ENCODE results near the gene DNPH1. TPM values are rescaled to one million over a fixed set of nuclear protein-coding genes. Genes with fewer than 3 reads are reported as not detected.

Gene DNPH1
- total RNA-seq, 1 donor from 2014 or later = 3.5 TPM

DNA sequence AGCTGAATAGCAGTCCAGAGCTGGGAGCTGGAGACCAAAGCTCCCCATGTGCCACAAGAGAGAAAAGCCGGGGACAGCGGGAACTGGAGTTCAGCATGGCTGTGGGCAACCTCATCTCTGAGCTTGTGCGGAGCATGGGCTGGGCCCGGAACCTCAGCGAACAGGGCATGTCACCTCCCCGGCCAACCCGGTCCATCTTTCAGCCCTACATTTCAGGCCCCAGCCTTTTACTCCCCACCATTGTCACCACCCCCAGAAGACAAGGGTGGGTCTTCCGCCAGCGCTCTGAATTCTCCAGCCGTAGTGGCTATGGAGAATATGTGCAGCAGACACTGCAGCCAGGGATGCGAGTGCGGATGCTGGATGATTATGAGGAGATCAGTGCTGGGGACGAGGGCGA is 43.3 kb downstream of the DNPH1 start:
- no peak overlapping the region for H3K27ac Mint-ChIP-seq (ENCODE audit: unreplicated experiment)
- peaks cover 13% of the 10 kb centered on the region for H3K4me1 Mint-ChIP-seq (ENCODE audit: low read depth, unreplicated experiment)

DNA sequence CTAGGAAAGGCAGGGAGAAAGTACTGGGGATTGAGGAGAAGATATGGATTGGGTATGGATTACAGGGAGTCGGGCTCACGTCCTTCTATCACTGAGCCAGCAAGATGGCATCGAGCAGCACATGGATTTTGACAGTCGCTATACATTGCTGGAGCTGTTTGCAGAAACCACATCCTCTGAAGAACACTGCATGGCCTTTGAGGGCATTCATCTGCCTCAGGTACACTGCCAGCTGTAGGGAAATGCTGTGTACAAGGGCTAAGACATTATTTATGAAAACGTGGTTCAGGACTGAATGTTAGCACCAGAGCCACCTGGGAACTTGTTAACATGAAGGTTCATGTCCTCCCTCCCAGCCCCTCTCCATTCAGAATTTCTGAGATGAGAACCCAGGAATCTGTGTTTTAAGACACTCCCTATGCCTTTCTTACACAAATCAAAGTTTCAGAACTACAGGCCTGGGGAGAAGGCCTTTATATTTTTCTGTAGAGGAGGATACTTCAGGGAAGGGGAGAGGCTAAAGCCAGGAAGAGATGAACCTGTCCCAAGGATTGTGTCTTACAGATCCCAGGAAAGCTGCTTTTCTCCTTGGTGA is 43.8 kb downstream of the DNPH1 start:
- peaks cover 2% of the 10 kb centered on the region for H3K9me3 Mint-ChIP-seq (ENCODE audit: unreplicated experiment)
- no peak overlapping the region for H3K4me3 Mint-ChIP-seq (ENCODE audit: unreplicated experiment)
- H3K27me3 Mint-ChIP-seq (ENCODE audit: unreplicated experiment) = peaks cover 12% of the 10 kb centered on the region
- peaks cover 11% of the 10 kb centered on the region for H3K36me3 Mint-ChIP-seq (ENCODE audit: unreplicated experiment)
- TF ChIP-seq, protein P1, sequence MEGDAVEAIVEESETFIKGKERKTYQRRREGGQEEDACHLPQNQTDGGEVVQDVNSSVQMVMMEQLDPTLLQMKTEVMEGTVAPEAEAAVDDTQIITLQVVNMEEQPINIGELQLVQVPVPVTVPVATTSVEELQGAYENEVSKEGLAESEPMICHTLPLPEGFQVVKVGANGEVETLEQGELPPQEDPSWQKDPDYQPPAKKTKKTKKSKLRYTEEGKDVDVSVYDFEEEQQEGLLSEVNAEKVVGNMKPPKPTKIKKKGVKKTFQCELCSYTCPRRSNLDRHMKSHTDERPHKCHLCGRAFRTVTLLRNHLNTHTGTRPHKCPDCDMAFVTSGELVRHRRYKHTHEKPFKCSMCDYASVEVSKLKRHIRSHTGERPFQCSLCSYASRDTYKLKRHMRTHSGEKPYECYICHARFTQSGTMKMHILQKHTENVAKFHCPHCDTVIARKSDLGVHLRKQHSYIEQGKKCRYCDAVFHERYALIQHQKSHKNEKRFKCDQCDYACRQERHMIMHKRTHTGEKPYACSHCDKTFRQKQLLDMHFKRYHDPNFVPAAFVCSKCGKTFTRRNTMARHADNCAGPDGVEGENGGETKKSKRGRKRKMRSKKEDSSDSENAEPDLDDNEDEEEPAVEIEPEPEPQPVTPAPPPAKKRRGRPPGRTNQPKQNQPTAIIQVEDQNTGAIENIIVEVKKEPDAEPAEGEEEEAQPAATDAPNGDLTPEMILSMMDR (IDR thresholded peaks at IDR 0.05; ENCODE audit: partially characterized antibody, unreplicated experiment) = no peak
- peaks cover 13% of the 10 kb centered on the region for H3K4me1 Mint-ChIP-seq (ENCODE audit: low read depth, unreplicated experiment)
- DNase-seq = no peak
- H3K27ac Mint-ChIP-seq (ENCODE audit: unreplicated experiment) = no peak overlapping the region

More for the DNA sequence above, 43.3 kb downstream of the DNPH1 start:
- Mint-ChIP-seq H3K9me3 (ENCODE audit: unreplicated experiment) (peaks cover 2% of the 10 kb centered on the region), H3K27me3 (ENCODE audit: unreplicated experiment) (peaks cover 11% of the 10 kb centered on the region), H3K4me3 (ENCODE audit: unreplicated experiment) (no peak overlapping the region), H3K36me3 (ENCODE audit: unreplicated experiment) (peaks cover 11% of the 10 kb centered on the region)
- TF ChIP-seq, protein P1 (IDR thresholded peaks at IDR 0.05; ENCODE audit: partially characterized antibody, unreplicated experiment) = no peak
- DNase-seq = no peak

DNA sequence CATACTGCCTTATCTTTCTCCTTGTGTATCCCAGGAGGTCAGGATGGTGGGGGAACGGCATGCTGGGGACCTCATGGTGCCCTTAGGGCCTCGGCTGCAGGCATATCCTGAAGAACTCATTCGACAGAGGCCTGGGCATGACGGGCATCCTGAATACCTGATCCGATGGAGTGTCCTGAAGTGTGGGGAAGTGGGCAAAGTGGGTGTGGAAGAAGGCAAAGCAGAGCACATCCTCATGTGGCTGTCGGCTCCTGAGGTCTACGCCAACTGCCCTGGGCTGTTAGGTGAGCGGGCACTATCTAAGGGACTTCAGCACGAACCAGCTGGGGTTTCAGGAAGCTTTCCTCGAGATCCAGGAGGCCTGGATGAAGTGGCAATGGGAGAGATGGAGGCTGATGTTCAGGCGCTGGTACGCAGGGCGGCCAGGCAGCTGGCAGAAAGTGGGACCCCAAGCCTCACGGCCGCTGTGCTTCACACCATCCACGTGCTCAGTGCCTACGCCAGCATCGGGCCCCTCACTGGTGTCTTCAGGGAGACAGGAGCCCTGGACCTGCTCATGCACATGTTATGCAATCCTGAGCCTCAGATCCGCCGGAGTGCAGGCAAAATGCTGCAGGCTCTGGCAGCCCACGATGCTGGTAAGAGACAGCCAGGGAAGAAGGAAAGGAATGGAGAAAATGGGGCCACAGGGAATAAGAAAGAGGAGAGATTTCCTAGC is 44.9 kb downstream of the DNPH1 start:
- Mint-ChIP-seq H3K4me3 (ENCODE audit: unreplicated experiment) (no peak overlapping the region), H3K4me1 (ENCODE audit: low read depth, unreplicated experiment) (peaks cover 13% of the 10 kb centered on the region), H3K9me3 (ENCODE audit: unreplicated experiment) (peaks cover 2% of the 10 kb centered on the region), H3K36me3 (ENCODE audit: unreplicated experiment) (peaks cover 11% of the 10 kb centered on the region), H3K27me3 (ENCODE audit: unreplicated experiment) (peaks cover 12% of the 10 kb centered on the region), H3K27ac (ENCODE audit: unreplicated experiment) (peak overlapping the region; percentile 11)
- no peak for DNase-seq
- TF ChIP-seq, protein P1 (IDR thresholded peaks at IDR 0.05; ENCODE audit: partially characterized antibody, unreplicated experiment) = no peak

DNA sequence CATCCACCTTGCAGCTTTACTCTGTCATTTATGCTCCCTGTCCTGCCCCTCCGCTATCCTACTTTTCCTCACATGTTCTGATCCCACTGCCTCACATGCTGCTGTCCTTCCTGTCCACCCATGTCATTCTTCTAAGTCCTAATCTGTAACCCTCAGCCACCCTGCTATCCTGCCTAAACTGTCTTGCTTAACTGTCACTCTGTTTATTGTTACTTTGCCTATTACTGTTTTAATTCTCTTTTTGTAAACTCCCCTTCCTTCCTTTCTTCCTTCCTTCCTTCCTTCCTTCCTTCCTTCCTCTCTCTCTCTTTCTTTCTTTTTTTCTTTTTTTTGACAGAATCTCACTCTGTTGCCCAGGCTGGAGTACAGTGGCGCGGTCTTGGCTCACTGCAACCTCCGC is 45.8 kb downstream of the DNPH1 start:
- Mint-ChIP-seq H3K4me1 (ENCODE audit: low read depth, unreplicated experiment) (peaks cover 13% of the 10 kb centered on the region), H3K27me3 (ENCODE audit: unreplicated experiment) (peaks cover 12% of the 10 kb centered on the region), H3K9me3 (ENCODE audit: unreplicated experiment) (peaks cover 2% of the 10 kb centered on the region), H3K4me3 (ENCODE audit: unreplicated experiment) (peak overlapping the region; percentile 96), H3K27ac (ENCODE audit: unreplicated experiment) (no peak overlapping the region), H3K36me3 (ENCODE audit: unreplicated experiment) (peaks cover 11% of the 10 kb centered on the region)
- DNase-seq = no peak
- TF ChIP-seq, protein P1 (IDR thresholded peaks at IDR 0.05; ENCODE audit: partially characterized antibody, unreplicated experiment) = no peak
